Prostate gland (tissue), 2 donors: Measurements from ENCODE around the gene SOWAHC.

Experiments
- POLR2A ChIP-seq: fragments of 450-650 bp; IDR thresholded peaks from one replicate; pipeline ENCODE4 v1.6.1; 2016; ENCODE audit warnings: antibody characterized with exemption, mild to moderate bottlenecking
- POLR2AphosphoS5 ChIP-seq: sonication (generic); formaldehyde crosslinking; IDR thresholded peaks from one replicate; pipeline ENCODE4 v1.6.1; 2017; ENCODE audit warnings: antibody characterized with exemption
- TF ChIP-seq, protein P1 (sequence below), 4 experiments: fragments of 200-600 bp in 2 of 4; fragments of 450-650 bp in 2 of 4; sonication (generic) in 2 of 4; IDR thresholded peaks; 1 replicate in 3 of 4; 2 replicates in 1 of 4; pipeline ENCODE4 v1.5.1; 2016 to 2019; ENCODE audit warnings: antibody characterized with exemption in 4 of 4, mild to moderate bottlenecking in 2 of 4, moderate library complexity in 2 of 4

DNA sequence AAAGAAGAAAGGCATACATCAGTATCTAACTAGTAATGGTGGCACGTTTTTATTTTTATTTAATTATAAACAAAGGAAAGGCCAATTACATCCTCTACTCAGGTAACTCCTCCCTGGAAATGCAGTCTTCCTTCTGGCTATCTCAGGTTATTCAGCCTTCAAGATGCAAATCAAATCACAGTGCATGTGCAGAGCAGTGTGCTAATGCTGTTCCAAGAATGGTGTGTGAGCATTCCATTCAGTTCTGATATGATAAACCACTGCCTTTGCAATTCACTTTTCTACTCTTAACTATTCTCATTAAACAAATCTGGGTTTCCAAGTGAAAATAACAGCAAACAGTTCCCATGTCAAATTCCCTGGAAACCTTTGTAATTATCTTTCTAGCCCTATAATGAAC lies 38.8 kb upstream of the SOWAHC start:
- TF ChIP-seq POLR2AphosphoS5 (no peak), POLR2A (no peak)
- TF ChIP-seq, protein P1, sequence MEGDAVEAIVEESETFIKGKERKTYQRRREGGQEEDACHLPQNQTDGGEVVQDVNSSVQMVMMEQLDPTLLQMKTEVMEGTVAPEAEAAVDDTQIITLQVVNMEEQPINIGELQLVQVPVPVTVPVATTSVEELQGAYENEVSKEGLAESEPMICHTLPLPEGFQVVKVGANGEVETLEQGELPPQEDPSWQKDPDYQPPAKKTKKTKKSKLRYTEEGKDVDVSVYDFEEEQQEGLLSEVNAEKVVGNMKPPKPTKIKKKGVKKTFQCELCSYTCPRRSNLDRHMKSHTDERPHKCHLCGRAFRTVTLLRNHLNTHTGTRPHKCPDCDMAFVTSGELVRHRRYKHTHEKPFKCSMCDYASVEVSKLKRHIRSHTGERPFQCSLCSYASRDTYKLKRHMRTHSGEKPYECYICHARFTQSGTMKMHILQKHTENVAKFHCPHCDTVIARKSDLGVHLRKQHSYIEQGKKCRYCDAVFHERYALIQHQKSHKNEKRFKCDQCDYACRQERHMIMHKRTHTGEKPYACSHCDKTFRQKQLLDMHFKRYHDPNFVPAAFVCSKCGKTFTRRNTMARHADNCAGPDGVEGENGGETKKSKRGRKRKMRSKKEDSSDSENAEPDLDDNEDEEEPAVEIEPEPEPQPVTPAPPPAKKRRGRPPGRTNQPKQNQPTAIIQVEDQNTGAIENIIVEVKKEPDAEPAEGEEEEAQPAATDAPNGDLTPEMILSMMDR (IDR thresholded peaks at IDR 0.05): no peak
